GM12878 (cell line): Measurements from ENCODE around the gene BAK1. TPM values are rescaled to one million over a fixed set of nuclear protein-coding genes. Genes with fewer than 3 reads are reported as not detected.
A peak's percentile ranks its signal among the peaks of the same experiment; 100 is the strongest.

ENCODE experiments used
- CUX1 ChIP-seq: IDR thresholded peaks from 2 replicates; pipeline ENCODE4 v1.6.1; 2012; ENCODE audit warnings: improper control_type of control experiment, low read depth, low read length; ENCODE audit not compliant: insufficient replicate concordance
- DPF2 ChIP-seq: fragments of 450-650 bp; IDR thresholded peaks from 2 replicates; pipeline ENCODE4 v1.6.1; 2017; ENCODE audit warnings: mild to moderate bottlenecking
- ESRRA ChIP-seq: IDR thresholded peaks from 2 replicates; pipeline ENCODE4 v1.6.1; 2012; ENCODE audit warnings: mild to moderate bottlenecking, low read length, improper control_type of control experiment
- HCFC1 ChIP-seq: fragments of 150-350 bp; IDR thresholded peaks from 2 replicates; pipeline ENCODE4 v1.6.1; 2014; ENCODE audit warnings: low read length
- IKZF2 ChIP-seq, 2 experiments: fragments of 450-650 bp; IDR thresholded peaks; 2 replicates each; pipeline ENCODE4 v1.6.1; 2017; ENCODE audit warnings: mild to moderate bottlenecking in 2 of 2, moderate library complexity in 2 of 2
- KLF5 ChIP-seq: fragments of 450-650 bp; IDR thresholded peaks from 2 replicates; pipeline ENCODE4 v1.6.1; 2014; ENCODE audit warnings: mild to moderate bottlenecking; ENCODE audit not compliant: partially characterized antibody
- RBBP5 ChIP-seq: fragments of 200-600 bp; sonication (generic); conservative IDR thresholded peaks from 2 replicates; pipeline ENCODE4 v1.6.1; 2016
- RCOR1 ChIP-seq: conservative IDR thresholded peaks from 2 replicates; pipeline ENCODE4 v1.6.1; 2012; ENCODE audit warnings: low read depth, low read length, improper control_type of control experiment
- SIX5 ChIP-seq: IDR thresholded peaks from 2 replicates; pipeline ENCODE4 v1.6.1; 2011; ENCODE audit warnings: mild to moderate bottlenecking, low read depth, low read length, moderate library complexity; ENCODE audit not compliant: severe bottlenecking
- SPI1 ChIP-seq: IDR thresholded peaks from 2 replicates; pipeline ENCODE4 v1.6.1; 2011; ENCODE audit warnings: low read depth, mild to moderate bottlenecking, low read length, moderate library complexity, borderline replicate concordance; ENCODE audit not compliant: insufficient read depth
- ZBTB40 ChIP-seq: fragments of 450-650 bp; IDR thresholded peaks from 2 replicates; pipeline ENCODE4 v1.6.1; 2016; ENCODE audit warnings: mild to moderate bottlenecking, moderate library complexity, borderline replicate concordance
- ZNF274 ChIP-seq: IDR thresholded peaks from one replicate; pipeline ENCODE4 v1.8.0; 2011; ENCODE audit not compliant: insufficient read length, insufficient read depth
- polyA plus RNA-seq, 11 experiments: library from polyadenylated mRNA; depleted of rRNA in 4 of 11; unstranded in 6 of 11; stranded (reverse) in 5 of 11; fragments of >200 nt; fragmentation: Nextera tagmentation in 4 of 11; fragmentation: Illumina TruSeq in 1 of 11; extraction: Ambion mirVana in 4 of 11; extraction: Trizol in 1 of 11; gene quantifications; 1 replicate in 1 of 11; 2 replicates in 10 of 11; pipeline versions ENCODE4 v1.2.1 to v1.2.3, GENCODE V29; 2011 to 2016; ENCODE audit warnings: inconsistent platforms in 2 of 11, missing spikeins in 2 of 11, low read depth in 1 of 11
- total RNA-seq, 4 experiments: library from RNA; depleted of rRNA in 3 of 4; stranded (reverse); fragments of >200 nt in 3 of 4; fragmentation: Illumina TruSeq in 1 of 4; extraction: Trizol in 1 of 4; gene quantifications; 2 replicates each; pipeline versions ENCODE4 v1.2.1 to v1.2.3, GENCODE V29; 2013 to 2021
- TF ChIP-seq, protein P1 (sequence below): fragments of 450-650 bp; IDR thresholded peaks from 2 replicates; pipeline ENCODE4 v1.6.1; 2017; ENCODE audit warnings: low read depth, mild to moderate bottlenecking, moderate library complexity
- TF ChIP-seq, protein P2 (sequence below): fragments of 450-650 bp; formaldehyde crosslinking; IDR thresholded peaks from 2 replicates; pipeline ENCODE4 v1.4.0; 2020; ENCODE audit warnings: mild to moderate bottlenecking, moderate library complexity

The BAK1 gene
- total and polyA plus RNA-seq, 10 of the 15 experiments (the other 5 are each of a cell fraction or from before 2014, with no cell fraction given): 6.3 to 65.8 (median 29.6) TPM

DNA sequence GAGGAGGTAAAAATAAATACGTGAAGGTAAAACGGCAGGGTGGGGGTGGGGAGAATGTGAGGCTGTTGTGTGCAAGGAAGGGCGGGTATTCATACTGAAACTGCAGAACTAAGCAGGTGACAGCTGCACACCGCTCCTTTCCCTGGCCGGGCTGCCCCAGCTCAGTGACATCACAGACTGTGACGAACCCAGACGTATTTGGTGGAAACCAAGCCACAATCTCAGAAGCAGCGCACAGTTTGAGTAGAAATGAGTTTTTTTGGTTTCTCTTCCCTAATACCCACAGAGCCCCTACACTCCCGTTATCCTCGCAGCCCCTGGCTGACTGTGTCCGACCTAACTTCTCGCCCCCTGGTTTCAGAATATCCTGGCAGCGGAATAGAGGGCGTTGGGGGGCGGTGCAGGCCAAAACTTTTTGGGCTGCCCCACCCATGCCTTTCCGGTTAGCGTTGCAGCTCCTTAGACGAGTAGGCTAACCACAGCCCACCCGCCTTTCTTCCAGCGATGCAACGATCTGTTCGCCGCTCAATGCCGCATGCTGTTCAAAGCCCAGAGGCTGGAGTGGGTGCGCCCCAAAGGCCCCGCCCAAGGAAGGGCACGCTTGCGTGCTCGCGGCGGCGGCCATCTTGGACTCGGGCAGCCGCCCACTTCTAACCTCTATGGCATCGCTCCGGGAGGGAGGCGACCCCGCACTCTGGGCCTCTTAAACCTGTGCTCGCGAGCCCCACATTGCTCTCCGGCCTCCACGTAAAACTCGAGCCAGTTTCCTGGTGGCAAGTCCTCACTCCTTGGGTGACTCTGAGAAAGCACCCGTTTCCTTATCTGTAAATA lies 9.1 kb downstream of the BAK1 start (continued):
- TF ChIP-seq CUX1 (peak; percentile 69), SIX5 (peak; percentile 57), KLF5 (no peak), RBBP5 (no peak), SPI1 (peak; percentile 86), HCFC1 (peak; percentile 75), ZNF274 (no peak), IKZF2 (IDR thresholded peaks at IDR 0.05) (peak; percentile 90 to 96), ESRRA (peak; percentile 66; the same call in 1 of the 2 replicates), ZBTB40 (peak; percentile 13; the same call in 1 of the 2 replicates), RCOR1 (peak; percentile 85; the same call in 1 of the 2 replicates), DPF2 (peak; percentile 96)
- TF ChIP-seq, protein P1, sequence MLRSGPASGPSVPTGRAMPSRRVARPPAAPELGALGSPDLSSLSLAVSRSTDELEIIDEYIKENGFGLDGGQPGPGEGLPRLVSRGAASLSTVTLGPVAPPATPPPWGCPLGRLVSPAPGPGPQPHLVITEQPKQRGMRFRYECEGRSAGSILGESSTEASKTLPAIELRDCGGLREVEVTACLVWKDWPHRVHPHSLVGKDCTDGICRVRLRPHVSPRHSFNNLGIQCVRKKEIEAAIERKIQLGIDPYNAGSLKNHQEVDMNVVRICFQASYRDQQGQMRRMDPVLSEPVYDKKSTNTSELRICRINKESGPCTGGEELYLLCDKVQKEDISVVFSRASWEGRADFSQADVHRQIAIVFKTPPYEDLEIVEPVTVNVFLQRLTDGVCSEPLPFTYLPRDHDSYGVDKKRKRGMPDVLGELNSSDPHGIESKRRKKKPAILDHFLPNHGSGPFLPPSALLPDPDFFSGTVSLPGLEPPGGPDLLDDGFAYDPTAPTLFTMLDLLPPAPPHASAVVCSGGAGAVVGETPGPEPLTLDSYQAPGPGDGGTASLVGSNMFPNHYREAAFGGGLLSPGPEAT: peak; percentile 90
- TF ChIP-seq, protein P2, sequence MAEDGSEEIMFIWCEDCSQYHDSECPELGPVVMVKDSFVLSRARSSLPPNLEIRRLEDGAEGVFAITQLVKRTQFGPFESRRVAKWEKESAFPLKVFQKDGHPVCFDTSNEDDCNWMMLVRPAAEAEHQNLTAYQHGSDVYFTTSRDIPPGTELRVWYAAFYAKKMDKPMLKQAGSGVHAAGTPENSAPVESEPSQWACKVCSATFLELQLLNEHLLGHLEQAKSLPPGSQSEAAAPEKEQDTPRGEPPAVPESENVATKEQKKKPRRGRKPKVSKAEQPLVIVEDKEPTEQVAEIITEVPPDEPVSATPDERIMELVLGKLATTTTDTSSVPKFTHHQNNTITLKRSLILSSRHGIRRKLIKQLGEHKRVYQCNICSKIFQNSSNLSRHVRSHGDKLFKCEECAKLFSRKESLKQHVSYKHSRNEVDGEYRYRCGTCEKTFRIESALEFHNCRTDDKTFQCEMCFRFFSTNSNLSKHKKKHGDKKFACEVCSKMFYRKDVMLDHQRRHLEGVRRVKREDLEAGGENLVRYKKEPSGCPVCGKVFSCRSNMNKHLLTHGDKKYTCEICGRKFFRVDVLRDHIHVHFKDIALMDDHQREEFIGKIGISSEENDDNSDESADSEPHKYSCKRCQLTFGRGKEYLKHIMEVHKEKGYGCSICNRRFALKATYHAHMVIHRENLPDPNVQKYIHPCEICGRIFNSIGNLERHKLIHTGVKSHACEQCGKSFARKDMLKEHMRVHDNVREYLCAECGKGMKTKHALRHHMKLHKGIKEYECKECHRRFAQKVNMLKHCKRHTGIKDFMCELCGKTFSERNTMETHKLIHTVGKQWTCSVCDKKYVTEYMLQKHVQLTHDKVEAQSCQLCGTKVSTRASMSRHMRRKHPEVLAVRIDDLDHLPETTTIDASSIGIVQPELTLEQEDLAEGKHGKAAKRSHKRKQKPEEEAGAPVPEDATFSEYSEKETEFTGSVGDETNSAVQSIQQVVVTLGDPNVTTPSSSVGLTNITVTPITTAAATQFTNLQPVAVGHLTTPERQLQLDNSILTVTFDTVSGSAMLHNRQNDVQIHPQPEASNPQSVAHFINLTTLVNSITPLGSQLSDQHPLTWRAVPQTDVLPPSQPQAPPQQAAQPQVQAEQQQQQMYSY (CRISPR knock-in tag): no peak
